Adipose tissue (tissue), 3 donors: ENCODE measurements around the gene PKNOX2. TPM values are rescaled to one million over a fixed set of nuclear protein-coding genes. Genes with fewer than 3 reads are reported as not detected.

Source experiments
- H3K27ac ChIP-seq: one replicate; pipeline ENCODE4 v1.5.1; 2013; ENCODE audit warnings: low read depth, low read length
- WGBS, 3 donors: extraction: QIAGEN DNeasy Blood & Tissue Kit; methylation state at CpG; one replicate each; pipeline ENCODE4 v1.1.7; 2013; 5-methylcytosine and 5-hydroxymethylcytosine counted together
- polyA plus RNA-seq, 3 donors: library from polyadenylated mRNA; stranded (reverse); fragments of 200-250 nt; gene quantifications; one replicate each; pipeline ENCODE4 v1.2.3, GENCODE V29; 2013
- donor health status: healthy with polysubstance abuse.
- donor health status: Bipolar disorder and iron deficiency.
- donor health status: healthy.

PKNOX2 gene
- polyA plus RNA-seq, 3 donors: 0.77 to 3.5 (median 1.3) TPM

GRCh38 chr11:125371431-125371935 is 206.9 kb downstream of the PKNOX2 start:
- H3K27ac ChIP-seq: no peak overlapping the region
- 44 to 71% (median 57%) methylated on average over 11 of the region's 11 CpGs for WGBS, 3 donors

DNA sequence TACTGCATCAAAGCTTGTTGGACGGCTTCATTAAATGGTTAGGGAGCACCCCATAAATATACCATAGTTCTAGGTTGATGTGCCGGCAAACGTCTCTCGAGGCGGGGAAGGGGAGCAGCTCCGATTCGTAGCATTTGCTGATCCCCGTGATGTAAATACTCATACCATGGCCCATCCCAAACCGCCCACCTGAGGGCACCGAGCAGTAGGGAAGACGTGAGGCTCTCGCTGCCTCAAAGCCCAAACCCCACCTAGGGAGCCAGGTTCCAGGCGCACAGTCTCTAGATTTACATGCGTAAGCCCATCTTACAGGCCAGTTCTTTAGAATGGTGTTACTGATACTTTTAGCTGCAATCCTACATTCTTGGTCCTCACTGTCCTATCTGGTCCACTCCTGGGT is 207.5 kb downstream of the PKNOX2 start:
- no peak overlapping the region for H3K27ac ChIP-seq
- 86 to 91% (median 88%) methylated on average over 14 of the region's 14 CpGs for WGBS, 3 donors

DNA sequence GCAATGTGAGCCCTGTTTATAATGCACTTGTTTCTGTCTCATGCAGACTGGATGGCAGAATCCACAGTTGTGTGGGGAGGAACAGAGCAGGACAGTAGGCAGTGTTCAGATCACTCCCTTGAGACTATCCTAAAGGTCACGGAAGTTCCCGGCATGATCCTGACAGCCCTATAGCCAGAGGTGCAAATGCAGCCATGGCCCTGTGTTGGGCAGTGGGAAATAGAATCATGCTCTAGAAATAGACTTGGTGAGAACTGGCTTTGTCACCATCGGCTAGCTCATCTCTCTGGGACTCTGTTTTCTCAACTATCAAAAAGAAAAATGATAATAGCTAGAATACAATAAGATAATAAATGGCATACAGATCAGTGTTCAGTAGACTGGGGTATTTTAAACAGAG is 208.4 kb downstream of the PKNOX2 start:
- WGBS, 3 donors: 80 to 82% (median 81%) methylated on average over 3 of the region's 3 CpGs
- H3K27ac ChIP-seq: no peak overlapping the region

GRCh38 chr11:125373426-125374391 is 209.2 kb downstream of the PKNOX2 start:
- H3K27ac ChIP-seq: no peak overlapping the region
- 68 to 82% (median 76%) methylated on average over 13 of the region's 13 CpGs for WGBS, 3 donors

DNA sequence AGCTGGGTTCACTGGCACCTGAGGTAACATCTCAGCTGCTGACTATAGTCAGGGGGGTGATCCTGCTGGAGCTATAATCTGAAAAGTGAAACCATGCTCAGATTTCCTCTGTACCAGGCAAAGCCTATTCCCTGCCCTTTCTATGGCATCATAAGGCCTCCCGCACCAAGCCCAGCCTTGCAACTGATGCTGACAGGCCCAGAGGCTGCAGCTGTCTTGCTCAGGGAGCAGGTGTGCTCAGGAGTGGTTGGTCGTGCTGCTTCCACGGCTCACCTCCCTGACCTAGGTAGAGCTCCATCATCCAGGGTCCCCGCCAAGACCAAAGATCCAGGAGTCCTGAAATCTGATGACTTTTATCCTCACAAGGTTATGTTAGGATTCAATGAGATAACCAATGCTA is 209.8 kb downstream of the PKNOX2 start:
- 91 to 97% (median 94%) methylated on average over 4 of the region's 4 CpGs for WGBS, 3 donors
- no peak overlapping the region for H3K27ac ChIP-seq

- H3K27ac ChIP-seq: no peak overlapping the region
- WGBS, 3 donors: 63 to 82% (median 75%) methylated on average over 6 of the region's 6 CpGs
Measured at GRCh38 chr11:125375146-125375545, 210.6 kb downstream of the PKNOX2 start.

DNA sequence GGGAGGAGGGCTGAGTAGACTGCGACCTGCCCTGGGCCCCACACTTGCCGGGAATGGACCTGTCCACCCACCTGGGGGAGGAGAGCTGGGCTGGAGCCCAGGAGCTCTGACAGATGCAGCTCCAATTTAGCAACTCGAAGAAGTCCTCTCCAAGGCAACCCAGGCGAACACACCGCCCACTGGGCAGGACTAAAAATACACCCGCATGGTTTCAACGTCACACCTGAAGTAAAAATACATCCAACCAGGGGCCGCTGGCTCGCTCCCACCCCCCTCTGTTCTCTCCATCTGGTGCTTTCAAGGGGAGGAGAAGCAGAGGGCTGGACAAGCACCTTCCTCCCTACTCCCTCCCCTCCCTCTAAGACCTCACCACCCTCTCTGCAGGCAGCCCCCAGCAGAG is 211.6 kb downstream of the PKNOX2 start:
- 40 to 58% (median 45%) methylated on average over 9 of the region's 9 CpGs for WGBS, 3 donors
- no peak overlapping the region for H3K27ac ChIP-seq

DNA sequence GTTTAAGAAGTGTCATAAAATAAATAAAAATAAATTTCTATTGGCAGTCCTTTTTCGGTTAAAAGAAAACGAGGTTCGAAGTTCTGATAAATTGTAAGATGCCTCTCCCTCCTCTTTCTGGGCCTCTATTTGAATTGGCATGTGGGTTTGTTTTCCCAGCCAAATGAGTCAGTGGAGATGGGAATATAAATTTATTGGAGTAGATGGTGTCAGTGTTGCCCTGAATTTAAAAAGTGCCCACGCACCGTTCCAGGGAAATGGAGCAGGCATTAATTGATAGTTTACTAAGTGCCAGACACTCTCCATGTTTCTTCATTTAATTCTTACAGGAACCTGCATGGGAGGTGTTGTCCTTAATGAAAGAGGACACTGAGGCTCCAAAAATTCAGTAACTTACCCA is 212.3 kb downstream of the PKNOX2 start:
- 72 to 77% (median 76%) methylated on average over 5 of the region's 5 CpGs for WGBS, 3 donors
- H3K27ac ChIP-seq: no peak overlapping the region

DNA sequence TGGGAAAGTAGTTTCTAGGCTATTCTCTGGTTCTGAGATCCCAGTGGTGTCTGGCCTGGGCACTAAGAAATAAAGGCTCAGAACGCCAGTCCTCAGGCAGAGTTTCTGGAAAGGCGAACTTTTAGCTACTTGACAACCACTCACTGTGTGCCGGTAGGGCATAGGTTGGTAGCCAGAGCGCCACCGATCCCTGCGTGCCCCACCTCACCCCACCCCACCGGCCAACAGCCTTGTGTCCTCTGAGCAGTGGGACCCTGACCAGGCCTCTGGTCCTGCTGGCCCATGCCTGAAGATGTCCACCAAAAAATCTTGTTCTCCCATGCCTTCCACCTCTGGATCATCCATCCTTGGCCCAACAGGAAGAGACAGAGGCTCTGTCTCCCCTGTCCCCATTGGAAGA is 213.5 kb downstream of the PKNOX2 start:
- WGBS, 3 donors: 91 to 97% (median 95%) methylated on average over 7 of the region's 7 CpGs
- no peak overlapping the region for H3K27ac ChIP-seq

DNA sequence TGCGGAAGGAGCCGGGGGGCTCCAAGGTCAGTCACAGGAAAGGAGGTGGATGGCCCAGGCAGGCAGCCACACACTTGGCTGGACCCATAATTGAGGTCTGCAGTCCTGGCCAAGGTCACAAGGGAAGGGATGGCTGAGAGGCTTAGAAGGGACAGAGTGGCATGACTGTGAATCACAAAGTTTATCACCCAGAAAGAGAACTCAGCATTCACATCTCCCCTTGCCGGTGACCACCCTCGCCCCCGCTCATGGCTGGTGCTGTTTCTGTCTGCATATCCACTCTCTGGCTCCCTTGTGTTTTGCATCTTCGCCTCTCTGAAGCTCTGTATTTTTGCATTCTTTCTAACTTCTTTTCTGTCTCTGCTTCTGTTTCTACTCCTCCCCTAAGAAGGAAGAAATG is 214.0 kb downstream of the PKNOX2 start:
- H3K27ac ChIP-seq: no peak overlapping the region
- 86 to 90% (median 89%) methylated on average over 6 of the region's 6 CpGs for WGBS, 3 donors

DNA sequence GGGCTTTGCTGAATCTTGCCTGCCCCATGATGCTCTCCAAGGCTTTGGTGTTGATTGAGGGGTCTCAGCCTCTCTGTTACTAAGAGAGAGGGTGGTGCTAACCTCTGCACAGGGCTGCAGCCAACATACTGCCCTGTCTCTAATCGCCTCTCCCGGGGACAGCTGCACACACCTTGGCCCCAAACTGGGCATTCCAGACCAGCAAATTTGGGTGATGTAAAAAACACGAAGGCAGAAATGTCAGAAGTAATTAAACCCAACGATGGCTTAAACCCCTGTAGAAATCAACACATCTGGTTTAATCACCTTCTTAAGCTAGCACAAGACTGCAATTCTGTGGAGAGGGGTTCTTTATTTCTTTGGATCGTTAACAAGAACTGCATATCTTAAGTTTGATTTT is 215.0 kb downstream of the PKNOX2 start:
- H3K27ac ChIP-seq: no peak overlapping the region
- 77 to 78% (median 77%) methylated on average over 5 of the region's 5 CpGs for WGBS, 3 donors

DNA sequence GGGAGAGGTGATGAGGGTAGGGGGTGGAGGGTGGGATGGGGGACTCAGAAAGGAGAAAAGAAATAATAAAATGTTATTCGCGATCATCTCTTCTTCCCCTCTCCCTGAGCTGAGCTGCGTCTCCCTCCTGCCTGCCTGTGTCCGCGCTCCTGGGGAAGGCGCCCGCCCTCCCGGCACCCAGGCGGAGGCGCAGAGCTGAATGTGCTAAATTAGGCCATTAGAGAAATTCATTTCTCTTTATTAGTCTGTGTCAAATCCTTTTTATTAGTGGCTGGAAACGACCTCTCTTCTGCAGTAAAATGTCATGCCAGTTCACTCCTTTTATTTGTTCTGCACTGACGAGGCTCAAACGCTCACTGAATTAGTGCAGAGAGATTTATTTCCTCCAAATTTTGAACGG is 215.4 kb downstream of the PKNOX2 start:
- WGBS, 3 donors: 79 to 85% (median 80%) methylated on average over 14 of the region's 14 CpGs
- no peak overlapping the region for H3K27ac ChIP-seq

GRCh38 chr11:125380756-125381445 is 216.3 kb downstream of the PKNOX2 start:
- 89 to 90% (median 89%) methylated on average over 9 of the region's 9 CpGs for WGBS, 3 donors
- H3K27ac ChIP-seq: no peak overlapping the region

GRCh38 chr11:125381499-125382044 is 217.0 kb downstream of the PKNOX2 start:
- no peak overlapping the region for H3K27ac ChIP-seq
- 90 to 93% (median 90%) methylated on average over 7 of the region's 7 CpGs for WGBS, 3 donors

DNA sequence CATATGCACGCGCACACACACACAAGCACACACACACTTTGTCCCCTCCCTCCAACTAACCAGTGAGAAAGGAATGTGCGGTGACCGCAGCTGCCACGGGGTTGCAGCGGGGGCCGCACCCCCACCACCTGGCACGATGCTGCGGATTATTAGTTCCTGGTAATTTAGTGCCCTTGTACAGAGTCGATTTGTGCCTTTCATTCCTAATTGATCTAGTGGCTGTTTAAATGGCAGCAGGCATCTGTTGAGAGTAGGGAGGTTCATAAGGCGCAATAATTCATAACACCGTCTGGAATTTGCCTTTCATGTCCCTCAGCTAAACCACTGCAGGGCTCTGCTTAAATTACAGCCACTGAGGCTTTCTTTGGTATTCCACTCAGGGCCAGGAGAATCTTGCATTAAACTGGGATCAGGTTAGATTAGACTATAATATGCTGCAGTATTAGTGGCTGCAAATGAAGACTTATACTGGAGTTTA is 217.8 kb downstream of the PKNOX2 start:
- no peak overlapping the region for H3K27ac ChIP-seq
- WGBS, 3 donors: 56 to 83% (median 80%) methylated on average over 12 of the region's 12 CpGs

- H3K27ac ChIP-seq: no peak overlapping the region
- 73 to 82% (median 80%) methylated on average over 8 of the region's 8 CpGs for WGBS, 3 donors
Measured at GRCh38 chr11:125382822-125383221, 218.3 kb downstream of the PKNOX2 start.

GRCh38 chr11:125384825-125385224 is 220.3 kb downstream of the PKNOX2 start:
- 76 to 85% (median 78%) methylated on average over 4 of the region's 4 CpGs for WGBS, 3 donors
- no peak overlapping the region for H3K27ac ChIP-seq

- 90 to 92% (median 91%) methylated on average over 9 of the region's 9 CpGs for WGBS, 3 donors
- H3K27ac ChIP-seq: no peak overlapping the region
Measured at GRCh38 chr11:125387901-125388300, 223.3 kb downstream of the PKNOX2 start.

- no peak overlapping the region for H3K27ac ChIP-seq
- WGBS, 3 donors: 94 to 97% (median 94%) methylated on average over 7 of the region's 7 CpGs
Measured at GRCh38 chr11:125388611-125389010, 224.1 kb downstream of the PKNOX2 start.
